Stimulated activated CD4-positive, alpha-beta T cell treated with anti-CD3 and anti-CD28 coated beads, Interleukin-15, amount 100 ng/mL, for 24 hours (primary cell): ENCODE measurements around the gene C3orf85.
"Not testable (repeated sequence)": the region's sequence is repeated elsewhere in the genome, so short reads cannot be mapped to it uniquely, and the experiment has no call there.

Experiments used
- DNase-seq: peaks from one replicate; pipeline ENCODE4 v3.0.0-alpha.2; 2020

C3orf85 gene

GRCh38 chr3:109136523-109136922 is at the start of gene C3orf85:
TSS of gene C3orf85 (plus strand) at chr3:109136719. CDS start at chr3:109136848, 129 bp downstream.
- DNase-seq, result no peak

GRCh38 chr3:109089265-109089664 is 47.3 kb upstream of the C3orf85 start:
- no peak for DNase-seq

- DNase-seq, result no peak
These were observed 44.7 kb upstream of the C3orf85 start for GRCh38 chr3:109091846-109092245.

- DNase-seq, result no peak
These were observed 43.0 kb upstream of the C3orf85 start for GRCh38 chr3:109093561-109093960.

GRCh38 chr3:109095166-109095565 is 41.4 kb upstream of the C3orf85 start:
- no peak for DNase-seq

- DNase-seq, result peak; percentile 8
These were observed 38.4 kb upstream of the C3orf85 start for GRCh38 chr3:109098079-109098644.

GRCh38 chr3:109109574-109109973 is 26.9 kb upstream of the C3orf85 start:
- no peak for DNase-seq

- no peak for DNase-seq
These were observed 23.4 kb upstream of the C3orf85 start for GRCh38 chr3:109112946-109113760.

- DNase-seq, result no peak
These were observed 21.8 kb upstream of the C3orf85 start for GRCh38 chr3:109114746-109115145.

- no peak for DNase-seq
These were observed 21.1 kb upstream of the C3orf85 start for GRCh38 chr3:109115451-109115850.

- no peak for DNase-seq
These were observed 20.5 kb upstream of the C3orf85 start for GRCh38 chr3:109116031-109116430.

GRCh38 chr3:109117939-109118338 is 18.6 kb upstream of the C3orf85 start, which contains the start of gene MORC1:
TSS of gene MORC1 (minus strand) at chr3:109118134. CDS start at chr3:109118059, 75 bp downstream.
- no peak for DNase-seq

- no peak for DNase-seq
These were observed 17.9 kb upstream of the C3orf85 start for GRCh38 chr3:109118584-109118983.

GRCh38 chr3:109122690-109123089 is 13.8 kb upstream of the C3orf85 start:
- DNase-seq, result no peak

GRCh38 chr3:109125902-109126301 is 10.6 kb upstream of the C3orf85 start:
- no peak for DNase-seq

- no peak for DNase-seq
These were observed 9.0 kb upstream of the C3orf85 start for GRCh38 chr3:109127553-109127952.

GRCh38 chr3:109131276-109131675 is 5.2 kb upstream of the C3orf85 start:
- DNase-seq, result no peak

GRCh38 chr3:109132801-109133473 is 3.6 kb upstream of the C3orf85 start:
- DNase-seq, result no peak

- DNase-seq, result not testable (repeated sequence)
These were observed 3.1 kb upstream of the C3orf85 start for GRCh38 chr3:109133474-109133816.

- no peak for DNase-seq
These were observed 1.2 kb downstream of the C3orf85 start for GRCh38 chr3:109137761-109138160.

GRCh38 chr3:109140318-109140717 is 3.8 kb downstream of the C3orf85 start:
- no peak for DNase-seq

- no peak for DNase-seq
These were observed 7.1 kb downstream of the C3orf85 start for GRCh38 chr3:109143646-109144045.

GRCh38 chr3:109149078-109149477 is 12.6 kb downstream of the C3orf85 start:
- no peak for DNase-seq

- DNase-seq, result no peak
These were observed 15.8 kb downstream of the C3orf85 start for GRCh38 chr3:109152320-109152719.
